ENCODE data around the gene ARL6IP6.
"Not testable (repeated sequence)": the region's sequence is repeated elsewhere in the genome, so short reads cannot be mapped to it uniquely, and the experiment has no call there.

ARL6IP6 gene

GRCh38 chr2:152737509-152737908, 19.1 kb downstream of the ARL6IP6 start:
- not testable (repeated sequence) for H3K4me1 ChIP-seq (ENCODE audit: insufficient read depth, low read length); H3K4me3 ChIP-seq (ENCODE audit: low read length); H3K27me3 ChIP-seq (ENCODE audit: insufficient read depth, low read length); H2AFZ ChIP-seq (ENCODE audit: low read depth, low read length)
- peaks cover 14% of the 10 kb centered on the region for H3K9me3 ChIP-seq (ENCODE audit: low read length)
- peaks cover 54% of the 10 kb centered on the region for H3K36me3 ChIP-seq (ENCODE audit: insufficient read depth, low read length)

GRCh38 chr2:152738438-152738837, 20.0 kb downstream of the ARL6IP6 start:
- Histone ChIP-seq H3K36me3 (ENCODE audit: insufficient read depth, low read length) (peaks cover 62% of the 10 kb centered on the region), H3K27me3 (ENCODE audit: insufficient read depth, low read length) (no peaks in the 10 kb centered on the region), H3K9me3 (ENCODE audit: low read length) (peaks cover 14% of the 10 kb centered on the region), H2AFZ (ENCODE audit: low read depth, low read length) (no peak overlapping the region), H3K4me1 (ENCODE audit: insufficient read depth, low read length) (no peaks in the 10 kb centered on the region), H3K4me3 (ENCODE audit: low read length) (no peak overlapping the region)

GRCh38 chr2:152739705-152740104, 21.3 kb downstream of the ARL6IP6 start:
- H3K4me1 ChIP-seq (ENCODE audit: insufficient read depth, low read length); H3K4me3 ChIP-seq (ENCODE audit: low read length); H2AFZ ChIP-seq (ENCODE audit: low read depth, low read length); H3K27me3 ChIP-seq (ENCODE audit: insufficient read depth, low read length): not testable (repeated sequence)
- Histone ChIP-seq H3K36me3 (ENCODE audit: insufficient read depth, low read length) (peaks cover 62% of the 10 kb centered on the region), H3K9me3 (ENCODE audit: low read length) (peaks cover 14% of the 10 kb centered on the region)

- Histone ChIP-seq H3K9me3 (ENCODE audit: low read length) (peaks cover 14% of the 10 kb centered on the region), H3K27me3 (ENCODE audit: insufficient read depth, low read length) (no peaks in the 10 kb centered on the region), H2AFZ (ENCODE audit: low read depth, low read length) (no peak overlapping the region), H3K36me3 (ENCODE audit: insufficient read depth, low read length) (peaks cover 57% of the 10 kb centered on the region), H3K4me3 (ENCODE audit: low read length) (no peak overlapping the region), H3K4me1 (ENCODE audit: insufficient read depth, low read length) (no peaks in the 10 kb centered on the region)
Observed at GRCh38 chr2:152740743-152741328, 22.4 kb downstream of the ARL6IP6 start.

GRCh38 chr2:152743002-152743401, 24.6 kb downstream of the ARL6IP6 start:
- H2AFZ ChIP-seq (ENCODE audit: low read depth, low read length): no peak overlapping the region
- H3K9me3 ChIP-seq (ENCODE audit: low read length): peaks cover 10% of the 10 kb centered on the region
- no peaks in the 10 kb centered on the region for H3K27me3 ChIP-seq (ENCODE audit: insufficient read depth, low read length)
- peaks cover 50% of the 10 kb centered on the region for H3K36me3 ChIP-seq (ENCODE audit: insufficient read depth, low read length)
- no peaks in the 10 kb centered on the region for H3K4me1 ChIP-seq (ENCODE audit: insufficient read depth, low read length)
- no peak overlapping the region for H3K4me3 ChIP-seq (ENCODE audit: low read length)

- not testable (repeated sequence) for H3K27me3 ChIP-seq (ENCODE audit: insufficient read depth, low read length); H3K4me1 ChIP-seq (ENCODE audit: insufficient read depth, low read length)
- H3K36me3 ChIP-seq (ENCODE audit: insufficient read depth, low read length): peaks cover 50% of the 10 kb centered on the region
Observed at GRCh38 chr2:152747751-152748150, 29.3 kb downstream of the ARL6IP6 start.

GRCh38 chr2:152755029-152755428, 36.6 kb downstream of the ARL6IP6 start:
- H2AFZ ChIP-seq (ENCODE audit: low read depth, low read length): no peak overlapping the region
- H3K9me3 ChIP-seq (ENCODE audit: low read length): peaks cover 4% of the 10 kb centered on the region
- peaks cover 51% of the 10 kb centered on the region for H3K36me3 ChIP-seq (ENCODE audit: insufficient read depth, low read length)
- H3K27me3 ChIP-seq (ENCODE audit: insufficient read depth, low read length): no peaks in the 10 kb centered on the region
- H3K4me1 ChIP-seq (ENCODE audit: insufficient read depth, low read length): no peaks in the 10 kb centered on the region
- no peak overlapping the region for H3K4me3 ChIP-seq (ENCODE audit: low read length)

More at GRCh38 chr2:152747751-152748150, 29.3 kb downstream of the ARL6IP6 start:
- H3K9me3 ChIP-seq (ENCODE audit: low read length); H2AFZ ChIP-seq (ENCODE audit: low read depth, low read length); H3K4me3 ChIP-seq (ENCODE audit: low read length): not testable (repeated sequence)

- H3K4me3 ChIP-seq (ENCODE audit: low read length): no peak overlapping the region
- H3K36me3 ChIP-seq (ENCODE audit: insufficient read depth, low read length): peaks cover 35% of the 10 kb centered on the region
- H3K9me3 ChIP-seq (ENCODE audit: low read length): peaks cover 3% of the 10 kb centered on the region
- no peaks in the 10 kb centered on the region for H3K27me3 ChIP-seq (ENCODE audit: insufficient read depth, low read length)
- no peak overlapping the region for H2AFZ ChIP-seq (ENCODE audit: low read depth, low read length)
- H3K4me1 ChIP-seq (ENCODE audit: insufficient read depth, low read length): peaks cover 11% of the 10 kb centered on the region
Observed at GRCh38 chr2:152759290-152760072, 41.1 kb downstream of the ARL6IP6 start.

- no peaks in the 10 kb centered on the region for H3K9me3 ChIP-seq (ENCODE audit: low read length)
- H3K27me3 ChIP-seq (ENCODE audit: insufficient read depth, low read length): no peaks in the 10 kb centered on the region
- H3K4me1 ChIP-seq (ENCODE audit: insufficient read depth, low read length): peaks cover 11% of the 10 kb centered on the region
- peaks cover 33% of the 10 kb centered on the region for H3K36me3 ChIP-seq (ENCODE audit: insufficient read depth, low read length)
- no peak overlapping the region for H2AFZ ChIP-seq (ENCODE audit: low read depth, low read length)
- no peak overlapping the region for H3K4me3 ChIP-seq (ENCODE audit: low read length)
Observed at GRCh38 chr2:152761214-152761613, 42.8 kb downstream of the ARL6IP6 start.

GRCh38 chr2:152762202-152762601, 43.8 kb downstream of the ARL6IP6 start:
- Histone ChIP-seq H3K9me3 (ENCODE audit: low read length) (no peaks in the 10 kb centered on the region), H2AFZ (ENCODE audit: low read depth, low read length) (no peak overlapping the region), H3K4me3 (ENCODE audit: low read length) (no peak overlapping the region), H3K4me1 (ENCODE audit: insufficient read depth, low read length) (peaks cover 11% of the 10 kb centered on the region), H3K27me3 (ENCODE audit: insufficient read depth, low read length) (no peaks in the 10 kb centered on the region), H3K36me3 (ENCODE audit: insufficient read depth, low read length) (peaks cover 27% of the 10 kb centered on the region)

GRCh38 chr2:152763208-152763607, 44.8 kb downstream of the ARL6IP6 start:
- not testable (repeated sequence) for H3K4me3 ChIP-seq (ENCODE audit: low read length); H3K9me3 ChIP-seq (ENCODE audit: low read length); H2AFZ ChIP-seq (ENCODE audit: low read depth, low read length); H3K27me3 ChIP-seq (ENCODE audit: insufficient read depth, low read length)
- peaks cover 20% of the 10 kb centered on the region for H3K36me3 ChIP-seq (ENCODE audit: insufficient read depth, low read length)
- peaks cover 11% of the 10 kb centered on the region for H3K4me1 ChIP-seq (ENCODE audit: insufficient read depth, low read length)

GRCh38 chr2:152763651-152764050, 45.2 kb downstream of the ARL6IP6 start:
- Histone ChIP-seq H3K36me3 (ENCODE audit: insufficient read depth, low read length) (peaks cover 16% of the 10 kb centered on the region), H3K27me3 (ENCODE audit: insufficient read depth, low read length) (no peaks in the 10 kb centered on the region), H3K4me3 (ENCODE audit: low read length) (no peak overlapping the region), H2AFZ (ENCODE audit: low read depth, low read length) (no peak overlapping the region), H3K4me1 (ENCODE audit: insufficient read depth, low read length) (peaks cover 11% of the 10 kb centered on the region), H3K9me3 (ENCODE audit: low read length) (no peaks in the 10 kb centered on the region)

- H3K36me3 ChIP-seq (ENCODE audit: insufficient read depth, low read length): no peaks in the 10 kb centered on the region
- H3K4me1 ChIP-seq (ENCODE audit: insufficient read depth, low read length): peaks cover 4% of the 10 kb centered on the region
- H2AFZ ChIP-seq (ENCODE audit: low read depth, low read length): no peak overlapping the region
- H3K9me3 ChIP-seq (ENCODE audit: low read length): no peaks in the 10 kb centered on the region
- no peaks in the 10 kb centered on the region for H3K27me3 ChIP-seq (ENCODE audit: insufficient read depth, low read length)
- no peak overlapping the region for H3K4me3 ChIP-seq (ENCODE audit: low read length)
Observed at GRCh38 chr2:152766928-152767327, 48.5 kb downstream of the ARL6IP6 start.
